Globus pallidus (tissue), 1 donor: ENCODE measurements around the gene IDUA.
"Not testable (repeated sequence)": the region's sequence is repeated elsewhere in the genome, so short reads cannot be mapped to it uniquely, and the experiment has no call there.

ENCODE experiments used
- DNase-seq: peaks from one replicate; pipeline ENCODE4 v3.0.0-alpha.2; 2015; ENCODE audit warnings: low spot score

IDUA gene

GRCh38 chr4:967113-968104 lies 19.4 kb upstream of the IDUA start:
- no peak for DNase-seq

GRCh38 chr4:968221-968620 lies 18.6 kb upstream of the IDUA start:
- DNase-seq: no peak

- no peak for DNase-seq
Measured at GRCh38 chr4:968621-969394, 18.0 kb upstream of the IDUA start.

- no peak for DNase-seq
Measured at GRCh38 chr4:970046-970745, 16.6 kb upstream of the IDUA start.

- no peak for DNase-seq
Measured at GRCh38 chr4:970854-971520, 15.9 kb upstream of the IDUA start.

- DNase-seq: no peak
Measured at GRCh38 chr4:971666-972500, 15.0 kb upstream of the IDUA start.

GRCh38 chr4:972651-973424 lies 14.0 kb upstream of the IDUA start:
- no peak for DNase-seq

- DNase-seq: peak; percentile 87
Measured at GRCh38 chr4:973431-974397, 13.1 kb upstream of the IDUA start, which contains the start of gene DGKQ. DGKQ (minus strand) TSS chr4:973569; CDS start chr4:973482, 87 bp downstream.

GRCh38 chr4:974668-975067 lies 12.2 kb upstream of the IDUA start:
- DNase-seq: no peak

GRCh38 chr4:976016-976415 lies 10.8 kb upstream of the IDUA start:
- not testable (repeated sequence) for DNase-seq

- DNase-seq: no peak
Measured at GRCh38 chr4:978957-979701, 7.7 kb upstream of the IDUA start.

GRCh38 chr4:982291-982690 lies 4.6 kb upstream of the IDUA start:
- DNase-seq: no peak

- no peak for DNase-seq
Measured at GRCh38 chr4:982814-983213, 4.0 kb upstream of the IDUA start.

- no peak for DNase-seq
Measured at GRCh38 chr4:984336-985054, 2.3 kb upstream of the IDUA start.

GRCh38 chr4:985123-985830 lies 1.6 kb upstream of the IDUA start:
- DNase-seq: no peak

- no peak for DNase-seq
Measured at GRCh38 chr4:986428-986878, 391 bp upstream of the IDUA start.
